GM18519 (cell line): ENCODE results near the gene PSG2.
"Not testable (repeated sequence)": the region's sequence is repeated elsewhere in the genome, so short reads cannot be mapped to it uniquely, and the experiment has no call there.

Source experiments
- ATAC-seq: cut with Tn5 transposase; IDR thresholded peaks from one replicate; pipeline ENCODE4 v1.9.1; 2021; ENCODE audit warnings: mild to moderate bottlenecking, moderate library complexity; ENCODE audit not compliant: unreplicated experiment, low FRiP score

Gene PSG2

DNA sequence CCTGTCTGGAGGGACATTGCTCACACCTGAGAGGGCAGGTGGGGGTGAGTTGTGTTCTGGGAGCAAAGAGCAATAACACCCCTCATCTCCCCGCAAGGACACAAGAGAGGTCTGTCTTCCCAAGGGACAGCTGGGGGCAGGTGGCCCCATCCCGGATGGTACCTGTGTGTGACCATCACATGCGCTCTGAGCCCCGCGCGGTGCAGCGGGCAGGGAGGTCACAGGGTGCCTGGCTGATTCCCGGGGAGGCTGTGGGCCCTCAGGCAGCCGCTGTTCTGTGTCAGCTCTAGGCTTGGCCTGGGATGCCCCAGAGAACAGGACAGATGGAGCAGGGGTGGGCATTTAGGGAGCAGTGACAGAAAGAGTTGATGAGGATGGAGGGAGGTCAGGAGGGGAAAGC, 1.2 kb upstream of the PSG2 start:
- not testable (repeated sequence) for ATAC-seq

DNA sequence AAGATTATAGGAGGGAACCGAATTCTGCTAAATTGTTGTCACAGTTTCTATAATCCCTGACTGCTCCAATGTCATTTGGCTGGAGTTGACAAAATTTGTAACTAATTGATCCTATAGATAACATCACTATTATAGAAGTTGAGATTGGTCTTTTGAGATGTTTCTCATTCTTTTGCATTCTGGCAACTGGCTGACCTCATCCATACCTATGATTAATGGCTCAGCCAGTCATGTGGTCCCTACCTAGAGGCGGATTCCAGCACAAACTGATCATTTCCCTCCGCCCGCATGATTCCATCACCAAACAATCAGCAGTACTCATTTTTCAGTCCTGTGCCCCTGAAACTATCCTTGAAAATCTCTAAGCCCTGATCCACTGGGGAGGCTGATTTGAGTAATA, 4.2 kb downstream of the PSG2 start:
- no peak for ATAC-seq

DNA sequence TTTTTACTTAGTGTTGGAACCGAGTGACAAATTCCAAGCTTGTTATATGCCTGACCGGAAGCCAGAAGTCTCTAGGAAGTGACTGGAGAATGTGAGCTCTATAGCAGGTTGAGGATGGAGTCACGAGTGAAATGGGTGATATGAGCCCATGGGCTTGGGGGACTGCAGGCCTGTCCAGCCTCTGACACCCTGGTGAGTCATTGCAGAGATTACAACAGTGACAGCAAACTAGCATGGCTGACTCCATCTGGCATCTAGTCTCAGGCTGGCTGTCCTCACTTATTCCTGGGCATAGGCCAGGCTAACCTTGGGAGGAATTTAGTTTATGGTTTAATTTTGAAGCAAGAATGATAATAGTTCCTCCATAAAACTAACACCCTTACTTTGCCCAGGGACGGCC, 4.6 kb downstream of the PSG2 start:
- ATAC-seq, result not testable (repeated sequence)

DNA sequence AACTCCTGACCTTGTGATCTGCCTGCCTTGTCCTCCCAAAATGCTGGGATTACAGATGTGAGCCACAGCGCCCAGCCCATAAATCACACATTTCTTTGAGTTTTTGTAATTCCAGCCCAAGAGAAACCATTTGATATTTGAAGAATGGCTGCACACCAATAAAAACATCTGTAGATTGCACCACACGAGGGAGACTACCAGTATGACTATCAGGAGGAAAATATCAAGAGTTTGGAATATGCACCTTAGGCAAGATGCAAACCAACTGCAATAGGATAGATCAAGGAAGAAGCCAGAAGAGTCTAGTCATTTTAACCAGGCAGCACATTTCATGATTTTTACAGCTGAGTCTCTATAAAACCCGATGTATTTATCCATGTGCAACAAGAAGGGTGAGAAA, 20.1 kb downstream of the PSG2 start:
- ATAC-seq, result not testable (repeated sequence)

DNA sequence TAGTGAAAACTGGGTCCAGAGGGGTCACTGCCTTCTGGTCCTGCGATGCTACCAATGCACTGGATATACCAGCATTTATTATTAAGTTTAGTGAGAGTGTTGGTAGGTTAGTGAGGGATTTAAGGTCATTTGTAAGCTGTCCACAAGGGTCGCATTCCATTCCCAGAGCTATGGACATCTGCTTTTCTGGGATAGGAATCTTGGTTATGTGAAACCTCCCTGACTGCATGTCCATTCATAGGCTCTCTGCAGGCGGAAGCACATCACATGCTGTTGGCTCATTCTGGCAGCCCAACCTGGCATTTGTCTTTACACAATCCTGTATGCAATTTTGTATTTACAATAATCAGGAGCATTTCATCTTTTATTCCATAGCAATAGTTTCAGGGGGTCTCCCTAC, 21.2 kb downstream of the PSG2 start:
- ATAC-seq, result not testable (repeated sequence)

DNA sequence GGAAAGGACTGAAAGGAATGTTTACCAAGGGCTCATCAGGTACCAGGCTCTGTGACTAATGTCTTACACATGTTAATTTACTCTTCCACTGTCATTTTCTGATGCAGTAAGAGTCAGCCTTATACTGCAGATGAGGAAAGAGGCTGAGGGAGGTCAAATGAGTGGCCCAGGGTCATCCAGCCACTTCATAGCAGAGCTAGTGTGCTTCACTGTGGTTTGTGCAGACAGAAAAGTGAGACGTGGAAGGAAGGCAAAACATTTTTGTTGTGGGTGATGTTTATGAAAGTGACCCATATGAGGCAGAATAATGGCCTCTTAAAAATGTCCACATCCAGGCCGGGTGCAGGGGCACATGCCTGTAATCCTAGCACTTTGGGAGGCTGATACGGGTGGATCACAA, 22.2 kb downstream of the PSG2 start:
- ATAC-seq, result not testable (repeated sequence)

DNA sequence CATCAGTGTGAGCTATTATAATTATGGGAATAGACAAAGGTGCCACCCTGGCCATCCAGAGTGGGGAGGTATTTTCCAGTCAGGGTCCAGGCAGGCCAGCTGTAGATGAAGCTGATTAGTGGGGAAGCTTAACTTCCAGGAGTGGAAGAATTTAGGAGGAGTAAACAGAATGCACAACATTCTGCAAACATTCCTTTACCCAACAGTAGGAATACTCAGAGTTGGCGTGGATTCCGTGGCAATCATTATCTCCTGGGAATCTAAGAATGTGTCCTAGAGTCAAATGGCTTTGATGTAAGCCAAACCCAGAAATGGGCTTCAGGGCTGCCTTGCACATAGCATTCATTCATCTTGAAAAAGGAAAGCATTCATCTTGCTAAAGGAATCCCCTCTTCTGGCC, 23.0 kb downstream of the PSG2 start:
- ATAC-seq, result not testable (repeated sequence)

DNA sequence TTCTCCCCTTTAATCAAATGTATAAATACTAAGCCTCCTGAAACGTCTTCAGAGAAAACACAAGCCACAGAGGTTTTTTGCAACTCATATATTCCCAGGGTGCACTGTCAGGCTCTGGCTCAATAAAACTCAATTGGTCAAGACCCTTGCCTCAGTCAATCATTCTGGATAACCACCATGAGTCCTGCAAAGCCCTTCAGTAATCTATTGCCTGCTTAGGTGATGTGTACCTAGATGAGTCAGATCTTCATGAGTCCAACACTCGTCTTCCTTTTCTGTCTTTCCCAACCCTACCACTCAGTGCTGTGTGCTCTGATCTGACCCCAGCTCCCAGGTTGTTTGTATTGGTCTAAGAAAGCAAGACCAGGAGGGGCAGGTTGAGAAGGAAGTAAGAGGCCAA, 24.1 kb downstream of the PSG2 start:
- not testable (repeated sequence) for ATAC-seq

DNA sequence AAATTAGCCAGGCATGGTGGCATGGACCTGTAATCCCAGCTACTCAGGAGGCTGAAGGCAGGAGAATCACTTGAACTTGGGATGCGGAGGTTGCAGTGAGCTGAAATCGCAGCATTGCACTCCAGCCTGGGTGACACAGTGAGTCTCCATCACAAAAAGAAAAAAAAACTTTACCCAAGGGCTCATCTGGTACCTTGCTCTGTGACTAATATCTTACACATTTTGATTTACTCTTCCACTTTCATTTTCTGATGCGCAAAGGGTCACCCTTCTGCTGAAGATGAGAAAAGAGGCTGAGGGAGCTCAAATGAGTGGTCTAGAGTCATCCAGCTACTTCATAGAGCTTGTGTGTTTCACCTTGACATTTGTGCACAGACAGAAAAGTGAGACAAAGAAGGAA, 34.5 kb downstream of the PSG2 start:
- ATAC-seq, result not testable (repeated sequence)

DNA sequence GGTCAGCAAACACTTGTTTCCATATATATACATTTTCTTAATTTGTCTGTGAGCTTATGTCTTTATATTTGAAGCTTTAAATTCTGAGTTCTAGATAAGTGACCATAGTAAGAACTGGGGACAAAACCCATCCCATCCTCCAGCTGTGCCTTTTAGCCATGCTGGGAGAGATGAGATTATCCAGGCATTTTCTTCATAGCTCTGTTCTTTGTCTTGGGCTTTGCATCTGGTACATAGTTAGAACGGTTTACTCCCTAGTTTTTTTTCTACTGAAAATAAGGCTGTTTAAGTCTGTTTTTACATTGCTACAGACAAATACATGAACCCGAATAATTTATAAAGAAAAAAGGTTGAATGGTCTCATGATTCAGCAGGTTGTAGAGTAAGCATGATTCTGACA, 35.9 kb downstream of the PSG2 start:
- ATAC-seq, result not testable (repeated sequence)

DNA sequence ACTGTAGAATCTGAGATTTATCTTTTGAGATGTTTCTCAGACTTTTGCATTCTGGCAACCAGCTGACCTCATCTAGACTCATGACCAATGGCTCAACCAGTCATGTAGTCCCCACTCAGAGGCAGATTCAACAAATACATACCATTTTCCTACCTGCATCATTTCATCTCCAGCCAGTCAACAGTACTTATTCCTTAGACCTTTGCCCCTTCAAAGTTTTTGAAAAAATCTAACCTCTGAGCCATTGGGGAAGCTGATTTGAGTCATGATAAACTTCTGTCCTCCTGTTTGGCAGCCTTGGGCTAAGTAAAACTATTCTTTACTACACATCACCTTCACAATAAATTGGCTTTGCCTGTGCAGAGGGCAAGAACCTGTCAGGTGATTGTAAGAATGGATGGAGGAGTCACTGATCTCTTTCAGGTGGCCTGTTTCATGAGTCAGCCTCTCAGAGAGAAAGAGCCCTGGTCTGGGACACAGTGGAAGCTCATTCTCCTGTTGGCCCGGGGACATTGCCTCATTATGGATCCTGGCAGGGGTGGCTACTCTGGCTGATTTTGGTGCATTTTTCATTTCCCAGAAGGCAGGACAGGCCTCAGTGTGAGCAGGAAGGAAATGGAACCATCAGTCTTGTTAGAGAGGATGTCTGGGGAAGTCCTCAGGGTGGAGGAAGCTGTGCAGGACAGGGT, 38.9 kb downstream of the PSG2 start:
- ATAC-seq, result not testable (repeated sequence)

DNA sequence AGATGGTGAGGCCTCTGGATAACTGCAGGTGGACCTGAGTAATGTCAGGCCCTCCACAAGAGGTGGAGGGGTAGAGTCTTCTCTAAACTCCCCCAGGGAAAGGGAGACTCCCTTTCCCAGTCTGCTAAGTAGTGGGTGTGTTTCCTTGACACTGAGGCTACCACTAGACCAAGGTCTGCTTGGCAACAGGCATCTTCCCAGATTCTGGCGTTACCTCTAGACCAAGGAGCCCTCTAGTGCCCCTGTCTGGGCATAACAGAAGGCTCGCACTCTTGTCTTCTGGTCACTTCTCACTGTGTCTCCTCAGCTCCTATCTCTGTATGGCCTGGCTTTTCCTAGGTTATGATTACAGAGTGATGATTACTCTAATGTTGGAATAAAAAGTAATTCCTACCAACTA, 50.9 kb downstream of the PSG2 start:
- not testable (repeated sequence) for ATAC-seq

DNA sequence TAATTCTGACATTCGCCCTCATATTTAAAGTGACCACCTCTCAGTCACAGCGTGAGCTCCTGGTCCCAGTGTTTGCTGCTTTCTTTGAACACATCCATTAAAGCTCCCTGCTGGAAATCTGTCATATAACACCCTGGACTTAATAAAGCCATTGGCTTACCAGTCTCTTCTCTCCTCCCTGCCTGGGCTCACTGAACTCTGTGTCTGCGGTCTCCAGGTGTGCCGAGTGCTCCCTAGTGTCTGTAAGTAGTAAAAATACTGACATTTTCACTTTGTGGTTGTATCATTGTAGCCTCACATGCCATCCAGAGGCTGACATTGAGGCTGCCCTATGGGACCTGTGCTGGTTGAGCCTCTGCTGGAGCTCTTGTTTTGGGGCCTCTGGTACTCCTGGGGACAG, 53.6 kb downstream of the PSG2 start:
- ATAC-seq, result no peak

DNA sequence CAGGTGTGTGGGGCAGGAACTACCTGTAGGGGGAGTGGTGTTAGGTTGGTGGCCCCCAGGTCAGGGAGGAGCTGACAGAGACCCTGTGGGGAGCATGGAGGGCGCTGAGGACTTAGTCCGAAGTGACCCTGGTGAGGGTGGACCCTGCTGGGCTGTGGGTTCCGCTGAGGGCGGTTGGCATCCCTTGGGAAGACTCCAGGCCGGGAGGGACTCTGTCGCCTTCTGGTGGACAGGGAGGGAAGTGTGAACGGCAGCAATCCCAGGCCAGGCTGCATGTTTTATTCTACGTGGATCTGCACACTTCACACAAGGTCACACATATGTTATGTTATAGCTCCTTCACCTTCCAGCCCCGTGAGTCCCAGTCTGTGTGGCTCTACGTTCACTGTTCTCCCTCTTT, 54.5 kb downstream of the PSG2 start:
- ATAC-seq, result not testable (repeated sequence)

DNA sequence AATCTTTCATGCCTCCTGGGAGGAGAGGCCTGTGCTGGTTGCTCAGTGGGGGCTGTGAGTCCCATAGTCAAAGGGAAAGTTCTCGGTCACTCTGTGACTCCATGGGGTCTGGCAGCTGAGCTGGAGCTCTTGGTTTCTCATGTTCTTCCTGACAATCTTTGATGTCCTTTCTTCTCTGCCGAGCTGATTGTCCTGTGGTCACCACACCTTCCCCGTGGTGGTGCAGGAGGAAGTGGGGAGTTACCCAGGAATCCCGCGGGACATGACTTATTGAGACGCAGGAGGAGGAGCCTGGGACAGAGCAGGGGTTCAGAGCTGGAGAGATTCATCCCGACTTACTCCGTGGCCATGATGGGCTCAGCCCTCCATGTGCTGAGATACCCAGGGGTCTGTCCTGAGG, 55.4 kb downstream of the PSG2 start:
- ATAC-seq, result not testable (repeated sequence)

DNA sequence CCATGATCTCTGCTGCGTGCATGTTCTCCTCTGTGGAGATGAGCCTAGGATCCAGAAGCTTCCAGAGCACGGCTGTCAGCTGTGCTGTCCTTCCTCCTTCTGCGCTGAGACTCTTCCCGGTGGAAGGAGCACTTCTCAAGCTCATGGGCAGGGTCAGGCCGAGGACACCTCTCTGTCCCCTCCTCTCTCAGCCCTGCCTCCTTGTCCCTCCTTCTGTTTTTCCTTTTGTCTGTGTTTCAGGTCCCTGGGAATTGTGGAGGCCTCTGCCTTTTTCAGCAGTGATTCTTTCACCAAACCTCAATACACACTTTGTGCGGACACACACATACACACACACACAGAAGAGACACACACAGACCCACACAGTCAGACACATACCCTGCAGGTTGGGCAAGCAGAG, 56.1 kb downstream of the PSG2 start, which contains the start of gene PSG11:
Gene PSG11 (minus strand): TSS at position 101 of the 400 bp plus-strand sequence. CDS start 97 bp downstream, at position 4.
- not testable (repeated sequence) for ATAC-seq

DNA sequence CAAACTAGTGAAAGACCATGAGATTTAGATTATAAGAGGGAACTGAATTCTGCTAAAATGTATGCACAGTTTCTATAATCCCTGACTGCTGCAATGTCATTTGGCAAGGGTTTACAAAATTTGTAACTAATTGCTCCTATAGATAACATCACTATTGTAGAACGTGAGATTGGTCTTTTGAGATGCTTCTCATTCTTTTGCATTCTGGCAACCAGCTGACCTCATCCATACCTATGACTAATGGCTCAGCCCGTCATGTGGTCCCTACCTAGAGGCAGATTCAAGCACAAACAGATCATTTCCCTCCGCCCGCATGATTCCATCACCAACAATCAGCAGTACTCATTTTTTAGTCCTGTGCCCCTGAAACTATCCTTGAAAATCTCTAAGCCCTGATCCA, 60.4 kb downstream of the PSG2 start:
- not testable (repeated sequence) for ATAC-seq

DNA sequence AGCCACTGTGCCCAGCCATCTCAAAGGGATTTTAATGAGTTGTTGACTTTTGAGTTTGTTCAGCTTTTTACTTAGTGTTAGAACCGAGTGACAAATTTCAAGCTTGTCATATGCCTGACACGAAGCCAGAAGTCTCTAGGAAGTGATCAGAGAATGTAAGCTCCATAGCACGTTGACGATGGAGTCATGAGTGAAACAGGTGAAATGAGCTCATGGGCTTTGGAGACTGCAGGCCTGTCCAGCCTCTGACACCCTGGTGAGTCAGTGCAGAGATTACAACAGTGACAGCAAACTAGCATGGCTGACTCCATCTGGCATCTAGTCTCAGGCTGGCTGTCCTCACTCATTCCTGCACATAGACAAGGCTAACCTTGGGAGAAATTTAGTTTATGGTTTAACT, 60.9 kb downstream of the PSG2 start:
- ATAC-seq, result not testable (repeated sequence)

DNA sequence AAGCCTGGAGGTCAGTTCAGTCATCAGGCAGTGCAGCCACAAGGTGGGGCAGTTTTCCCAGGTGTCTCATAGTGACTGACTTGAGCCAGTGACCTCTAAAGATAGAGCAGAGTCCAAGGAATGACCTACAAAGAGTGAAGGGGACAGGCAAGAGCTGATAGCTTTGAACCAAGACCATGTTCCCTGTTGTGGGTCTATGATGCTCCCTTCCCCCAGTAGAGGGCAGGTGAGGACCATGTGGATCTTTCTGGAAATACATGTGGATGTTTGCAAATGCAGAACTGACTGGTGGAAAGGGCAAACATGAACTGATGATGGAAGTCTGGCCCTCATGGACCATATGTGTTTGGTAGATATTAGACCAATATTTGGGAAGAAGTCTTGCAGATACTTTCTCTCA, 62.9 kb downstream of the PSG2 start:
- not testable (repeated sequence) for ATAC-seq
